ENCODE data around the gene TNFSF11. TPM values are rescaled to one million over a fixed set of nuclear protein-coding genes. Genes with fewer than 3 reads are reported as not detected.

The TNFSF11 gene
- total RNA-seq, 2 donors from 2014 or later, result not detected

GRCh38 chr13:42567906-42568305 is 6.0 kb upstream of the TNFSF11 start:
- Histone ChIP-seq H3K36me3 (no peaks in the 10 kb centered on the region), H3K9me3 (peaks cover 0 to 10% of the 10 kb centered on the region in 2 donors), H3K27me3 (no peaks in the 10 kb centered on the region), H3K27ac (no peak overlapping the region), H3K4me1 (no peaks in the 10 kb centered on the region), H3K4me3 (no peak overlapping the region)
- no peak for DNase-seq (ENCODE audit: low spot score)
- TF ChIP-seq CTCF (IDR thresholded peaks at IDR 0.05), result no peak

- no peaks in the 10 kb centered on the region for H3K36me3 ChIP-seq
- H3K4me1 ChIP-seq, result peaks cover 0 to 8% of the 10 kb centered on the region in 2 donors
- no peak for DNase-seq (ENCODE audit: low spot score)
- H3K9me3 ChIP-seq, result no peaks in the 10 kb centered on the region
- no peak overlapping the region for H3K4me3 ChIP-seq
- H3K27me3 ChIP-seq, result peaks cover 0 to 11% of the 10 kb centered on the region in 2 donors
- H3K27ac ChIP-seq, result no peak overlapping the region
- TF ChIP-seq CTCF (IDR thresholded peaks at IDR 0.05), result no peak
Observed at GRCh38 chr13:42569576-42570344, 4.2 kb upstream of the TNFSF11 start.

DNA sequence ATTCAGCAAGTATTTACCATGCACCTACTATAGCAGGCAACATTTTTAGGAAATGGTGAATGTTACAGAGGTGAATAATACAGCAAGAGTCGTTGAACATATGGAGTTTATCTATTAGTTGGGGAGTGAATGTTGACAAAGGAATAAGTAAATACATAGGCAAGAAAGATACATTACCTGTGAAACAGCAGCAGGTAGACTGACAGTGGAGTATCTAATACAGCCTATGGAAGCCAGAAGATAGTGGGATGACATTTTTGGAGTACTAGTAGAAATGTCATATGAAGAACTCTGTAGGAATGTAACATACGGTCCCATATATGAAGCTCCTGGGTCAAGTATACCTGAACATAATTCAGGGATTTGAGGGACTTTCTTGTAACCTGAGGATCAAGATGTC is 2.1 kb upstream of the TNFSF11 start:
- Histone ChIP-seq H3K4me3 (no peak overlapping the region), H3K27ac (no peak overlapping the region), H3K36me3 (no peaks in the 10 kb centered on the region), H3K27me3 (peaks cover 0 to 21% of the 10 kb centered on the region in 2 donors), H3K9me3 (no peaks in the 10 kb centered on the region), H3K4me1 (peaks cover 0 to 11% of the 10 kb centered on the region in 2 donors)
- no peak for DNase-seq (ENCODE audit: low spot score)
- TF ChIP-seq CTCF (IDR thresholded peaks at IDR 0.05), result no peak

GRCh38 chr13:42574435-42575311 is 721 bp downstream of the TNFSF11 start:
- Histone ChIP-seq H3K36me3 (no peaks in the 10 kb centered on the region), H3K4me1 (peaks cover 0 to 11% of the 10 kb centered on the region in 2 donors), H3K4me3 (peak overlapping the region; percentile 14 to 39), H3K27ac (no peak overlapping the region), H3K27me3 (peaks cover 0 to 21% of the 10 kb centered on the region in 2 donors), H3K9me3 (no peaks in the 10 kb centered on the region)
- TF ChIP-seq CTCF (IDR thresholded peaks at IDR 0.05), result no peak
- no peak for DNase-seq (ENCODE audit: low spot score)

GRCh38 chr13:42575938-42576337 is 2.0 kb downstream of the TNFSF11 start:
- Histone ChIP-seq H3K9me3 (no peaks in the 10 kb centered on the region), H3K4me3 (no peak overlapping the region), H3K27me3 (peaks cover 0 to 21% of the 10 kb centered on the region in 2 donors), H3K27ac (no peak overlapping the region), H3K36me3 (no peaks in the 10 kb centered on the region), H3K4me1 (peaks cover 0 to 11% of the 10 kb centered on the region in 2 donors)
- no peak for DNase-seq (ENCODE audit: low spot score)
- TF ChIP-seq CTCF (IDR thresholded peaks at IDR 0.05), result no peak
